Measurements from ENCODE around the gene HPS5.
A peak's percentile ranks its signal among the peaks of the same experiment; 100 is the strongest.
"Not testable (repeated sequence)": the region's sequence is repeated elsewhere in the genome, so short reads cannot be mapped to it uniquely, and the experiment has no call there.

HPS5 gene, protein sequence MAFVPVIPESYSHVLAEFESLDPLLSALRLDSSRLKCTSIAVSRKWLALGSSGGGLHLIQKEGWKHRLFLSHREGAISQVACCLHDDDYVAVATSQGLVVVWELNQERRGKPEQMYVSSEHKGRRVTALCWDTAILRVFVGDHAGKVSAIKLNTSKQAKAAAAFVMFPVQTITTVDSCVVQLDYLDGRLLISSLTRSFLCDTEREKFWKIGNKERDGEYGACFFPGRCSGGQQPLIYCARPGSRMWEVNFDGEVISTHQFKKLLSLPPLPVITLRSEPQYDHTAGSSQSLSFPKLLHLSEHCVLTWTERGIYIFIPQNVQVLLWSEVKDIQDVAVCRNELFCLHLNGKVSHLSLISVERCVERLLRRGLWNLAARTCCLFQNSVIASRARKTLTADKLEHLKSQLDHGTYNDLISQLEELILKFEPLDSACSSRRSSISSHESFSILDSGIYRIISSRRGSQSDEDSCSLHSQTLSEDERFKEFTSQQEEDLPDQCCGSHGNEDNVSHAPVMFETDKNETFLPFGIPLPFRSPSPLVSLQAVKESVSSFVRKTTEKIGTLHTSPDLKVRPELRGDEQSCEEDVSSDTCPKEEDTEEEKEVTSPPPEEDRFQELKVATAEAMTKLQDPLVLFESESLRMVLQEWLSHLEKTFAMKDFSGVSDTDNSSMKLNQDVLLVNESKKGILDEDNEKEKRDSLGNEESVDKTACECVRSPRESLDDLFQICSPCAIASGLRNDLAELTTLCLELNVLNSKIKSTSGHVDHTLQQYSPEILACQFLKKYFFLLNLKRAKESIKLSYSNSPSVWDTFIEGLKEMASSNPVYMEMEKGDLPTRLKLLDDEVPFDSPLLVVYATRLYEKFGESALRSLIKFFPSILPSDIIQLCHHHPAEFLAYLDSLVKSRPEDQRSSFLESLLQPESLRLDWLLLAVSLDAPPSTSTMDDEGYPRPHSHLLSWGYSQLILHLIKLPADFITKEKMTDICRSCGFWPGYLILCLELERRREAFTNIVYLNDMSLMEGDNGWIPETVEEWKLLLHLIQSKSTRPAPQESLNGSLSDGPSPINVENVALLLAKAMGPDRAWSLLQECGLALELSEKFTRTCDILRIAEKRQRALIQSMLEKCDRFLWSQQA

GRCh38 chr11:18321969-18322711 is at the start of gene HPS5, which contains the start of gene GTF2H1:
TSS of gene HPS5 (minus strand) at chr11:18322140. CDS start at chr11:18317858, 4,282 bp downstream.
TSS of gene GTF2H1 (plus strand) at chr11:18322567. CDS start at chr11:18333075, 10,508 bp downstream.
- peak; percentile 99 for DNase-seq (ENCODE audit: low spot score)

GRCh38 chr11:18371279-18371678 is 49.3 kb upstream of the HPS5 start:
- no peak for DNase-seq (ENCODE audit: low spot score)

- DNase-seq (ENCODE audit: low spot score): no peak
These were observed 47.5 kb upstream of the HPS5 start for GRCh38 chr11:18369398-18369797.

DNA sequence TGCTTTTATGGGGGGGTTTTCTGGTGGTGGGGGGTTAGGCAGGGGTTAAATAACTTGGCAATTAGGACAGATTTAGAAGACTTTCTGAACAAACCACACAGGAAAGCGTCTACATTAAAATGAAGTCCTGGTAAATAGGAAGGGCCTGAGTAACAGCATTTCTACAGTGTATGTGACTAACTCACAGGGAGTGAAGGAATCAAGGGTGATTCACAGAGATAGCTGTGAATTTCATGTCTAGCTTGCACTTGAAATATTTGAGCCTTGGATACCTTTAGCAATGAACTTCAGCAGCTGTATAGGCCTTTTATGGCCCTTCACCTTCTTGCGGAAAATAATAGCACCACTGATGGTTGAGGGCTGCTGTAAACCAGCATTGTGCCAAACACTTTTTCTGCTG is 46.3 kb upstream of the HPS5 start:
- DNase-seq (ENCODE audit: low spot score): no peak

DNA sequence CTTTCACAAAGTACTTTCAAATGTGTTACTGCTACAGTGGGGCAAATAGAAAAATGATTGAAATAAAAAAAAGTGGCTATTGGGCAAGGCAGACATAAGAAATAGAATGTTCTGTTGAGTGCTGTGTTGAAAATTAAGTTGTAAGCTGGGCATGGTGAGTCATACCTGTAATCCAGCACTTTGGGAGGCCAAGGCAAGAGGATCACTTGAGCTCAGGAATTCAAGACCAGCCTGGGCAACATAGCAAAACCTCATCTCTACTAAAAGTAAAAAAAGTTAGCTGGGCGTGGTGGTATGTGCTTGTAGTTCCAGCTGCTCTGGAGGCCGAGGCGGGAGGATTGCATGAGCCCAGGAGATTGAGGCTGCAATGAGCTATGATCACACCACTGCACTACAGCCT is 45.5 kb upstream of the HPS5 start:
- no peak for DNase-seq (ENCODE audit: low spot score)

DNA sequence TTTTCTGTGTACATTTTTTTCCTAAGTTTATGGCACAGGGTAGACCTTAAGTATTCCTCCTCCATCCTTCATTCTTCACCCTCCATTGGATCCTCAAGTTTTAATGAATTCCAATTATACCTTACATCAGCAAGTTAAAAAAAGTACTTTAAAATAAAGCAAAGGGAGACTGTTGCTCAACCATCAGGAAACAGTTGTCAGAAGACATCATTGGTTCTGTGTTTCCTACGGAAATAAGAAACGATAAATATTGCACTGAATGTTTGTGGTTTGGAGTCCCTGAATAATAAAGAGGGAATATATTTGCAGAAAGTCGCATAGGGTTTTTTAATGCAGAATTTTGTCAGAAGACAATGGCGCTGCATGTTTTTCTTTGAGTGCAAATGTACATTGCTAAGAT is 44.3 kb upstream of the HPS5 start:
- DNase-seq (ENCODE audit: low spot score): no peak

DNA sequence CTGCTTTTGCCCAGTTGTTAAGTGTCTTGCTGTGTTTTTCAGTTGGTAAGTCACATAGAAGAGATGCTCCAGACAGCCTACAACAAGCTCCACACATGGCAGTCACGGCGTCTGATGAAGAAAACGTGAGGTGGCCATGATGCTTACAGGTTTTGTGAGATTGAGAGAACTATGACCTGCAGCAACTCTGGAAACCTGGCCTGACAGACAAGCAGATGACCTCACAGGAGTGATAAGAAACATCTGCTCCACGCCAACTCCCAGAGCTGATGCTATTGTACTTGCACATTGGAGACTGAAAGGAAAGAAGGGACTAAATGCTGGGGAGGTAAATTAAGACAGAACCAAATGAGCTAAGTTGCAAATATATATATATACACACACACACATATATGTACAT is 43.8 kb upstream of the HPS5 start:
- no peak for DNase-seq (ENCODE audit: low spot score)

DNA sequence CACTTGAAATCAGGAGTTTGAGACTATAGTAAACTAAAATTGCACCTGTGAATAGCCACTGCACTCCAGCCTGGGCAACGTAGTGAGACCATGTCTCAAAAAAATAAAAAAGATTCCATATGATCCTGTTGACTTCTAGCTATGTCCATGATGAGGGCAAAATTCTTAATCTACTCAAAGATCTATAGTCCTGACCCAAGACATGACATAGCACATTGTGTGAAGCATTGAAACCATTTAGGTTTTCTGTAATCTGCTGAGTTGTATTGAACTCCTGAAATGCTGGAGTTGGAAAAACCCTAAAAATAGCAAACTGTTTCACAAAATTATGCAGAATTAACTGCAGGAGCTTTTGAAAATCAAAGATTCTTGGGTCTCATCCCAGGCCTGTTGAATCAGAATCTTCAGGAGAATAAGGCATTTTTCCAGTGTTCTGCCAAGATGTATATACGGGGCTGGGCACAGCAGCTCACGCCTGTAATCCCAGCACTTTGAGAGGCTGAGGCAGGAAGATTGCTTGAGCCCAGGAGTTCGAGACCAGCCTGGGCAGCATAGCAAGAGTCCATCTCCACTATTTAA is 42.6 kb upstream of the HPS5 start:
- DNase-seq (ENCODE audit: low spot score): no peak

- no peak for DNase-seq (ENCODE audit: low spot score)
These were observed 39.2 kb upstream of the HPS5 start for GRCh38 chr11:18361154-18361553.

DNA sequence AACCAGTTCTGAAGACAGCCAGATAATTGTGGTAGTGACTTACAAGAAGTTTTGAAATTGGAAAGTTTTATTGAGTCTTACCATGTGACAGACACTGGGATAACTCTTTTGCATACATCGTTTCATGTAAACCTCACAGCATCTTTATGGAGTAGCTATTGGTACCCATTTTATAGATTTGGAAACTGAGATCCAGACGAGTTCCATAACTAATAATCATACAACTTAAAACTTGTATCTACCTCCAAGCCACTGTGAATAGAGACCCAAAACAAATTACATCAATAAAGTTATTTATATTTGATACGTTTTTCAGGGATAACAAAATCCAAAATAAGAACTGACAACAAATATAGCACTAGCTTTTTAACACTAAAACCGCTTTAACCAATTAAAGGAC is 36.7 kb upstream of the HPS5 start:
- no peak for DNase-seq (ENCODE audit: low spot score)

DNA sequence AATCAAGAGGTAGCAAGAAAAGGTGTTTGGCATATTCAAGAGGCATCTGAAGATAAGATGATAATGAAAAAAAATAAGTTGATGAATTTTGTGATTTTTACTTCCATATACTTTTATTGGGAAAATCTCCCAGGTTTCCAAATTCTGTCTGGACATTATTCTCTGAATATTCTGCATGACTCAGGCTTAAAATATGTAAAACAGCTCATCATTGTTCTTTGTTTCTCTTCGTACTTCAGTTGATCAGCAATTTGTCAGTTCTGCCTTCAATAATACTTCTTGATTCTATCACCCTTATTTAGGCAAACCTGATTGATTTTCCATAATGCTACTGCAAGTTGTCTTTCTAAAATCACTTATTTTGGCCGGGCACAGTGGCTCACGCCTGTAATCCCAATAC is 30.6 kb upstream of the HPS5 start:
- DNase-seq (ENCODE audit: low spot score): no peak

GRCh38 chr11:18347471-18348125 is 25.7 kb upstream of the HPS5 start:
- no peak for DNase-seq (ENCODE audit: low spot score)

DNA sequence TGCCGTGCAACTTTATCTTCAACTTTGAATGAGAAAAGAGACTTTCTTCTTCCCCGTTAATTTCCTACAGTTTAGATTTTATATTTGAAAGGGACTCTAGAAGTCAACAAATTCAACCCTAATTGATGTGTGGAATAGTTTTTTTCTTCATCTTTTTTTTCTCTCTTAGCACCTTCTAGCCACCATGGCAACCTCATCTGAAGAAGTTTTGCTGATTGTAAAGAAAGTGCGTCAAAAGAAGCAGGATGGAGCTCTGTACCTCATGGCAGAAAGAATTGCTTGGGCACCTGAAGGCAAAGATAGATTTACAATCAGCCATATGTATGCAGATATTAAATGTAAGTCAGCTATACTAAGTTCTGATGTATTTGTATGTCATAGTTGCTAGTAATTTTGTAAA is 11.0 kb upstream of the HPS5 start:
- DNase-seq (ENCODE audit: low spot score): no peak

DNA sequence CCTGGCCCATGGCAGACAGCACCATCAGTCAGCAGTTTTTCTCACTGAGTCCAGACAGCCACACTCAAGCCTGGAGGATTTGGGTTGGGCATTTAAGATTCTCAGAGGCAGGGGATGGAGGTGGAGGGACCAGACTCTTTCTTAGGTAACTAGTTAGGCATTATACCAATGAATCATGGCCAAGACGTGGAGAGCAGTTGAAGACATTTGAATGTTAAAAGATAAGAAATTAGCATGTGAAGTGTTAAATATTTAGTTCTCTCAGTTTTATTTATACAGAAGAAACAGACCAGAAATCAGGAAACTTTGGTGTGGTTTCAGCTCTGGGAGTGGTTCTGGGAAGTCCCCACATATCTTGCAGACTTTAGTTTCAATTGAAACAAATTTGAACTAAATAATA is 10.4 kb upstream of the HPS5 start:
- DNase-seq (ENCODE audit: low spot score): no peak

DNA sequence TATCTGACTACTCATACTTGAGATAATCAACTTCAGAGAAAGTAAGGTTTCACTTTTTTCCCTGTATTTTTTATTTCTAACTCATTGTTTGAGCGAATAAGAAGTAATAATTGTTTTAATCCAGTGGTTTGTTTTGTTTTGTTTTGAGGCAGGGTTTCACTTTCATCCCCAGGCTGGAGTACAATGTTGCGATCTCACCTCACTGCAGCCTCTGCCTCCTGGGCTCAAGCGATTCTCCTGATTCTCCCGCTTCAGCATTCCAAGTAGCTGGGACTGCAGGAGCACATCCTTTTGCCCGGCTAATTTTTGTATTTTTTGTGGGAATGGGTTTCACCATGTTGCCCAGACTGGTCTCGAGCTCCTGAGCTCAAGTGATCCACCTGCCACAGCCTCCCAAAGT is 9.0 kb upstream of the HPS5 start:
- no peak for DNase-seq (ENCODE audit: low spot score)

DNA sequence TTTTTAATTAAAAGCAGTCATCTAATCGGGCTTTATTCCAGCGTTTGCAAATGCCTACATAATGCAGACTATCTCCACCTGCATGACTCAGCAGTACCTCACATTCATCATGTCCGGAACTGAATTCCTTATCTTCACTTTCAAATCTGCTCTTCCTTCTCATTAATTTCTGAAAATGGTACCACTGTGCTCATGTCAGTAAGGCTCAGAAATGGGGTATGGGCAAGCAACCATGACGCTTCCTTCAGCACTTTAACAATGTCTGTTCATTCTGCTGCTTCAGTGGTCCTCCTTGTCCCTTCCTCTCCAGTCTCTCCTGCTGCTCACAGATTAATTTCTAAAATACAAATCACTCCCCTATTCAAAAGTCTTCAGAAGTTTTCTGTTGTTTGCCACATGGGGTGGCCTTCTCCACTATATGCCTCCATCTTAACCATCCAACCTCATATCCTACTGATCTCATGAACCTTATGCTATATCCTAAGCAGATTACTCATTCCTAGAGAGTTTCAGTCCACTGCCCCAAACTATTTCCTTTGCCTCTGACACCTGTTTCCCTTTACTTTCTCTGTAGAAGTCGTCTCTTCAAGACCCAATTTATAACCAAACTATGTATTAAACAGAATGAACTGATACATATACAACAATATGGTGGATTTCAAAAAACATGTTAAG is 7.4 kb upstream of the HPS5 start:
- DNase-seq (ENCODE audit: low spot score): no peak

DNA sequence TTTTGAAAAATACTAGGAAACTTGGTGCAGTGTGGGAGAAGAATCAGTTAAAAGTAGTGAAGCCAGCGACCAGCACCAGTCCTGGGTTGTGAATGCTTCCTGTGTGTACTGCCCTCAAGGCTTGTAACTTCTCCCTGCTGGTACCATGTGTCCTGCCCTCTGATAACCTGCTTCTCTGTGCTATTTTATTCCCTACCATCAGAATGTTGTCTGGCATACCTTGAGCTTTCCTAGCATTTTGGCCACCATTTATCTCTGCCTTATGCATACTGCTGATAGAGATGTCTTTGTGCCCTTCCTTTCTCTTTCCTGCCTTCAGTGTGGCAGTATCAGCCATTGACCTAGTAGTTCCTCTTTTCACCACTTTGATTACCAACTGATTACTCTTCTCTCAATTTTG is 2.4 kb upstream of the HPS5 start:
- no peak for DNase-seq (ENCODE audit: low spot score)

- DNase-seq (ENCODE audit: low spot score): not testable (repeated sequence)
These were observed 1.9 kb upstream of the HPS5 start for GRCh38 chr11:18323881-18324280.

GRCh38 chr11:18322818-18323570 is 1.1 kb upstream of the HPS5 start:
- no peak for DNase-seq (ENCODE audit: low spot score)

DNA sequence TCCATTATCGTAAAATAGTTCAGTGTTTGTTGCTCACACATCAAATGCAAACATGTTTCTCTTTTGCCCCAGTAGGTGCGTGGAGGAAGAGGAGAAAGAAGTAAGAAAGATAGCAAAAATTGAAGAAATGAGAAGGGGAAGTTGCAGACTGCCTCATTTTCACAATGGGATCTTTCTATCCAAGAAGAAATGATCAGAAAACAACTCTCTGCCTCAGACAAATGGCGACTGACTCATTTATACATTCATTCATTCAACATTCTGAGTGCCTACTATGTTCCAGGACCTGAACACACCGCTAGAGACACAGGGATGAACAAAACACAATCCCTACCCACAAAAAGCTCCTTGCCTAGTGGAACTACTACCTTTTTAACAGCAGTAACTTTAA is 367 bp downstream of the HPS5 start:
- DNase-seq (ENCODE audit: low spot score): no peak
